ENCODE results near the gene FOXRED1. TPM values are rescaled to one million over a fixed set of nuclear protein-coding genes. Genes with fewer than 3 reads are reported as not detected.

The FOXRED1 gene
- total and polyA plus RNA-seq, 2 of the 4 experiments (the other 2 are of a cell fraction) = 15.1 to 28.3 TPM

GRCh38 chr11:126317756-126318573, 49.0 kb downstream of the FOXRED1 start:
- H2BK5ac ChIP-seq (ENCODE audit: low read depth, low read length, poor library complexity, severe bottlenecking) = peak overlapping the region; percentile 93
- POLR2A ChIA-PET (ENCODE audit: unreplicated experiment) = interaction anchor here (0.6 to 1.2 kb wide), 2 partner anchors 14 to 639 kb away, joined by 4 to 7 read pairs; no protein-coding TSS in a partner anchor
- peaks cover 18% of the 10 kb centered on the region for H3K9me1 ChIP-seq (ENCODE audit: insufficient read depth, low read length)
- peak overlapping the region; percentile 92 for H3K27ac ChIP-seq (ENCODE audit: insufficient read depth, low read length)
- H2AK5ac ChIP-seq (ENCODE audit: low read depth, low read length) = peak overlapping the region; percentile 78
- peak overlapping the region; percentile 78 for H2BK120ac ChIP-seq (ENCODE audit: low read depth, low read length)
- peak overlapping the region; percentile 71 to 86 for H4K8ac ChIP-seq (ENCODE audit: low read depth in 2 of 2, low read length in 2 of 2)
- peak overlapping the region; percentile 85 for H3K4ac ChIP-seq (ENCODE audit: low read depth, low read length)
- in situ Hi-C loops (cut with MboI; ENCODE audit: low sequenced_read_pairs) (loop anchor here (10.0 to 25.0 kb wide), 3 partner anchors 97 to 1019 kb away; no protein-coding TSS in a partner anchor), intact Hi-C loops (cut with micrococcal nuclease) (loop anchor here (1.0 to 10.0 kb wide), 5 partner anchors 14 to 1177 kb away; partner anchors contain the start of gene DCPS), dilution Hi-C loops (cut with HindIII; ENCODE audit: low sequenced_read_pairs, unreplicated experiment) (no loop called here)
- H2AFZ ChIP-seq (replicated peaks; ENCODE audit: low read length, poor library complexity) = peak overlapping the region; percentile 91
- peak overlapping the region; percentile 92; the same call in 1 of the 2 replicates for H3K56ac ChIP-seq (ENCODE audit: extremely low read depth, insufficient read depth, low read length)
- peak overlapping the region; percentile 78 for H3K23ac ChIP-seq (ENCODE audit: low read depth, low read length)
- H2BK15ac ChIP-seq (ENCODE audit: low read depth, low read length) = peak overlapping the region; percentile 96
- no peaks in the 10 kb centered on the region for H3K9me3 ChIP-seq (ENCODE audit: control insufficient read depth, insufficient read depth, low read length)
- H4K5ac ChIP-seq (ENCODE audit: low read depth, low read length) = peak overlapping the region; percentile 58
- no peak for TF ChIP-seq MAFK (IDR thresholded peaks at IDR 0.05; ENCODE audit: low read depth, low read length)
- TF ChIP-seq POLR2A (IDR thresholded peaks at IDR 0.05; ENCODE audit: low read depth, low read length) = no peak
- no peak for TF ChIP-seq RFX5 (IDR thresholded peaks at IDR 0.05; ENCODE audit: low read depth, low read length)
- TF ChIP-seq BHLHE40 (IDR thresholded peaks at IDR 0.05; ENCODE audit: low read depth, low read length) = no peak
- no peak for TF ChIP-seq RCOR1 (IDR thresholded peaks at IDR 0.05; ENCODE audit: insufficient replicate concordance, low read length)
- TF ChIP-seq CEBPB (IDR thresholded peaks at IDR 0.05; ENCODE audit: low read depth, low read length) = no peak
- TF ChIP-seq ELK1 (IDR thresholded peaks at IDR 0.05; ENCODE audit: borderline replicate concordance, low read depth, low read length) = no peak
- TF ChIP-seq FOS (IDR thresholded peaks at IDR 0.05; ENCODE audit: low read depth, low read length) = no peak
- TF ChIP-seq RAD21 (IDR thresholded peaks at IDR 0.05; ENCODE audit: low read length) = no peak
- TF ChIP-seq, protein P1, sequence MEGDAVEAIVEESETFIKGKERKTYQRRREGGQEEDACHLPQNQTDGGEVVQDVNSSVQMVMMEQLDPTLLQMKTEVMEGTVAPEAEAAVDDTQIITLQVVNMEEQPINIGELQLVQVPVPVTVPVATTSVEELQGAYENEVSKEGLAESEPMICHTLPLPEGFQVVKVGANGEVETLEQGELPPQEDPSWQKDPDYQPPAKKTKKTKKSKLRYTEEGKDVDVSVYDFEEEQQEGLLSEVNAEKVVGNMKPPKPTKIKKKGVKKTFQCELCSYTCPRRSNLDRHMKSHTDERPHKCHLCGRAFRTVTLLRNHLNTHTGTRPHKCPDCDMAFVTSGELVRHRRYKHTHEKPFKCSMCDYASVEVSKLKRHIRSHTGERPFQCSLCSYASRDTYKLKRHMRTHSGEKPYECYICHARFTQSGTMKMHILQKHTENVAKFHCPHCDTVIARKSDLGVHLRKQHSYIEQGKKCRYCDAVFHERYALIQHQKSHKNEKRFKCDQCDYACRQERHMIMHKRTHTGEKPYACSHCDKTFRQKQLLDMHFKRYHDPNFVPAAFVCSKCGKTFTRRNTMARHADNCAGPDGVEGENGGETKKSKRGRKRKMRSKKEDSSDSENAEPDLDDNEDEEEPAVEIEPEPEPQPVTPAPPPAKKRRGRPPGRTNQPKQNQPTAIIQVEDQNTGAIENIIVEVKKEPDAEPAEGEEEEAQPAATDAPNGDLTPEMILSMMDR (conservative IDR thresholded peaks at IDR 0.05; ENCODE audit: low read depth, low read length) = no peak
- TF ChIP-seq USF2 (IDR thresholded peaks at IDR 0.05; ENCODE audit: low read depth, low read length) = no peak
- peak overlapping the region; percentile 78 for H3K9ac ChIP-seq (ENCODE audit: low read depth, low read length)
- H3K79me1 ChIP-seq (ENCODE audit: low read depth in 1 of 2, low read length in 2 of 2) = peaks cover 4 to 18% of the 10 kb centered on the region in 2 experiments; a peak in 3 of 4 replicates
- H4K91ac ChIP-seq (ENCODE audit: insufficient read depth, low read depth, low read length) = peak overlapping the region; percentile 96
- no peaks in the 10 kb centered on the region for H3K27me3 ChIP-seq (ENCODE audit: control insufficient read depth, insufficient read depth, low read length)
- peak overlapping the region; percentile 98 for H2AK9ac ChIP-seq (replicated peaks; ENCODE audit: low read depth, low read length, poor library complexity)
- peak overlapping the region; percentile 85 for H3K4me2 ChIP-seq (ENCODE audit: low read depth, low read length)
- CTCF ChIA-PET = interaction anchor here (1.4 kb wide), 1 partner anchor 162 kb away, joined by 4 read pairs; no protein-coding TSS in a partner anchor
- peak overlapping the region; percentile 71 for H2BK20ac ChIP-seq (ENCODE audit: low read depth, low read length)
- peak overlapping the region; percentile 61 for H3K14ac ChIP-seq (replicated peaks; ENCODE audit: low read depth, low read length)
- H3K4me3 ChIP-seq (ENCODE audit: insufficient read depth, low read depth, low read length) = peak overlapping the region; percentile 2; the same call in 1 of the 2 replicates
- no TSS peak for BruUV-seq (replicated peaks)
- 17% methylated on average over 3 of the region's 14 CpGs; no CpG with 5 or more reads in 1 of the 2 experiments for WGBS, 2 experiments (ENCODE audit: extremely low coverage in 2 of 2, insufficient read length in 1 of 2)
- peak; percentile 87 for ATAC-seq (ENCODE audit: low read depth)
- peaks cover 18% of the 10 kb centered on the region for H3K4me1 ChIP-seq (ENCODE audit: control insufficient read depth, insufficient read depth, low read length)
- H3K18ac ChIP-seq (ENCODE audit: low read depth, low read length) = peak overlapping the region; percentile 77
- H4K20me1 ChIP-seq (ENCODE audit: insufficient read depth, low read length) = no peaks in the 10 kb centered on the region
- DNase-seq = peak; percentile 83
- no peaks in the 10 kb centered on the region; the same call in 1 of the 2 replicates for H3K36me3 ChIP-seq (ENCODE audit: control insufficient read depth, insufficient read depth, low read length)

Measured in IMR-90 (cell line).